Body of pancreas (tissue), 4 donors: ENCODE results near the gene PFN3. TPM values are rescaled to one million over a fixed set of nuclear protein-coding genes. Genes with fewer than 3 reads are reported as not detected.

Experiments used
- ATAC-seq: fragments of 150-250 bp; one replicate; pipeline ENCODE4 v1.9.1; 2016
- DNase-seq, 4 donors: peaks; one replicate each; pipeline ENCODE4 v3.0.0-alpha.2; 2019
- H3K27ac ChIP-seq, 4 donors: fragments of 200-600 bp; sonication (generic); 1 replicate in 3 of 4; 2 replicates in 1 of 4; pipeline versions ENCODE4 v1.5.1 to v1.6.1; 2016 to 2019; ENCODE audit warnings: mild to moderate bottlenecking in 1 of 4, mixed read lengths in 1 of 4, moderate library complexity in 1 of 4
- H3K27me3 ChIP-seq, 2 donors: fragments of 200-600 bp; sonication (generic); one replicate each; pipeline ENCODE4 v1.6.0; 2016; ENCODE audit warnings: mild to moderate bottlenecking in 1 of 2
- H3K36me3 ChIP-seq, 2 donors: fragments of 200-600 bp; sonication (generic); replicated peaks in 1 of 2; 2 replicates each; pipeline ENCODE4 v1.5.1; 2016; ENCODE audit warnings: low read depth in 2 of 2; ENCODE audit not compliant: insufficient read depth in 1 of 2
- H3K4me1 ChIP-seq: fragments of 200-600 bp; sonication (generic); one replicate; pipeline ENCODE4 v1.6.0; 2016
- H3K4me3 ChIP-seq, 2 donors: fragments of 200-600 bp; sonication (generic); 1 replicate in 1 of 2; 2 replicates in 1 of 2; pipeline ENCODE4 v1.5.1; 2016 to 2019
- H3K9me3 ChIP-seq, 3 donors: fragments of 200-600 bp; sonication (generic); 1 replicate in 2 of 3; 2 replicates in 1 of 3; pipeline ENCODE4 v1.5.1; 2016
- CTCF ChIP-seq, 7 experiments: fragments of 450-650 bp in 4 of 7; fragments of 200-600 bp in 3 of 7; sonication (generic) in 3 of 7; IDR thresholded peaks; one replicate each; pipeline ENCODE4 v1.5.1; 2016 to 2019; ENCODE audit warnings: antibody characterized with exemption in 7 of 7
- POLR2A ChIP-seq, 3 donors: fragments of 450-650 bp; IDR thresholded peaks; one replicate each; pipeline ENCODE4 v1.6.1; 2016; ENCODE audit warnings: antibody characterized with exemption in 3 of 3, mild to moderate bottlenecking in 2 of 3
- WGBS, 2 donors: methylation state at CpG; one replicate each; pipeline ENCODE4 v1.1.5; 2017; 5-methylcytosine and 5-hydroxymethylcytosine counted together
- intact Hi-C: fragments of 100-400 bp; cut with DNase I; formaldehyde crosslinking; loops from one replicate; pipeline ENCODE4 v1.15.1; 2023
- total RNA-seq, 2 donors: library from RNA; depleted of rRNA; stranded (reverse); fragments of >200 nt; gene quantifications; one replicate each; pipeline ENCODE4 v1.1.0, GENCODE V29; 2016

Gene PFN3
- total RNA-seq, 2 donors from 2014 or later = not detected

GRCh38 chr5:177427919-177428573, 27.6 kb upstream of the PFN3 start:
- Histone ChIP-seq H3K4me1 (peaks cover 23% of the 10 kb centered on the region), H3K4me3 (no peak overlapping the region), H3K9me3 (no peaks in the 10 kb centered on the region), H3K27me3 (no peaks in the 10 kb centered on the region), H3K36me3 (peaks cover 0 to 7% of the 10 kb centered on the region in 2 donors), H3K27ac (no peak overlapping the region)
- ATAC-seq (no peak), DNase-seq (no peak)
- TF ChIP-seq POLR2A (IDR thresholded peaks at IDR 0.05) = no peak
- TF ChIP-seq CTCF (IDR thresholded peaks at IDR 0.05) = no peak
- intact Hi-C loops = no loop called here
- 65 to 75% methylated on average over 5 to 11 of the region's 11 CpGs for WGBS, 2 donors

DNA sequence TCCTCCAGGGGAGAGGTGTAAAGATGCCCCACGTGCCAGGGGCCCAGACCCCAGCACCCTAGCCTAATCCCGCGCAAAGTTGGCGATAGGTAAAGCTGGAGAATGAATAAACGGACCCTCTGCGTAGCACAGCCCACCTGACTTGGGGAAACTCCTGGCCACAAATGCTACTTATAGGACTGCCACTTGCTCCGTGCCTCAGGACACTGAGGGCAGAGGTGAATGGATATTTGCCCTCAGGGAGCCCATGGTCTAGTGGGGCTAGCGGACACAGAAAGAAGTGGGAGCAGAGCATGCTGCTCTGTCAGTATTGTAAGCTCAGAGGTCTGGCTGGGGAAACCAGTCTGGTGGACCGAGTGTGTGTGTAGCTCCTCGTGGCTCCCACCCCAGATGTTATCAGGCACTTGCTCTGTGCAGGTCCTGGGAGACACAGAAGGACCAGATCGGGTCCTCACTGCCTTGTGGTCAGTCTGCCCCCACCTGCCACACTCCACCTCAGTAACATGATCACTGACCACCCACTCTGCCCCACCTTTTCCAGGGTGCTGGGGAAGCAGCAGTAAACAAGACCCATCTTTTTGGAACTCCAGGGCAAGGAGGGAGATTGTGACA, 26.9 kb upstream of the PFN3 start:
- Histone ChIP-seq H3K36me3 (peaks cover 0 to 2% of the 10 kb centered on the region in 2 donors), H3K9me3 (no peaks in the 10 kb centered on the region), H3K4me3 (peak overlapping the region; percentile 35 to 59), H3K4me1 (peaks cover 23% of the 10 kb centered on the region), H3K27ac (peak overlapping the region; percentile 79 to 92 (median 88)), H3K27me3 (no peaks in the 10 kb centered on the region)
- intact Hi-C loops = no loop called here
- DNase-seq = peak in 1 of 4 donors; percentile 15
- WGBS, 2 donors = 10 to 11% methylated on average over 7 to 11 of the region's 11 CpGs
- no peak for TF ChIP-seq POLR2A (IDR thresholded peaks at IDR 0.05)
- no peak for TF ChIP-seq CTCF (IDR thresholded peaks at IDR 0.05)
- no peak for ATAC-seq

DNA sequence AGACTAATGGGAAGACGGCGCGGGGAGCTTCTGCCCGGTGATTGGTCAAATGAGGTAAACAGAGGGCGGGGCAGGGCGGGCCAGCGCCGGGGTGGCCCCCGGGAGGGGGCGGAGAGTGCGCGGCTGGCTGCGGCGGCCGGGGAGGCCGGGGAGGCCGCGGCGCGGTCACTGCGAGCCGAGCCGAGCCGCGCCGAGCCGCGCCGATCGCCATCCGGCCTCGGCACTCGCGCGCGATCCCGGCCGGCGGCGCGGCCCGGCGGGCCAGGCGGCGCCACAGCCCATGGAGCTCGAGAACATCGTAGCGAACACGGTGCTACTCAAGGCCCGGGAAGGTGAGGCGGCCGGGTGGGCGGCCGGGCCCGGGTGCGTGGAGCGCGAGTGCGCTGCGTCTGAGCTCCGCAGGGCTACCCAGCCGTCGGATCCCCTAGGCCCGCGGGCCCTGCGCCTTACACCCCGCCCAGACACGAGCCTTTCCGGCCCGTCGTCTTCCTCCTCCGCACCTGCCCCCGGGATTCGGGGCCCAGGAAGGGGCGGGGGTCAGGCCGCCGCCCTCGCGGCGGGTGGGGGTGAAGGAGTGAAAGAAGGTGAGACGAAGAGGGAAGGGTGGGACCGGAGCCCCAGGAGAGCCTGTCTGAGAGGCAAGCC, 26.2 kb upstream of the PFN3 start, which contains the start of gene GRK6:
GRK6 (plus strand) TSS at position 111 of the 645 bp plus-strand sequence; CDS start at position 281, 170 bp downstream.
- intact Hi-C loops = no loop called here
- Histone ChIP-seq H3K27me3 (no peaks in the 10 kb centered on the region), H3K36me3 (no peaks in the 10 kb centered on the region), H3K4me3 (peak within 1 kb of the TSS; percentile 35 to 59), H3K27ac (peak within 1 kb of the TSS; percentile 81 to 96 (median 93)), H3K4me1 (peaks cover 23% of the 10 kb centered on the region), H3K9me3 (no peaks in the 10 kb centered on the region)
- TF ChIP-seq CTCF (IDR thresholded peaks at IDR 0.05) = peak in 2 of 7 experiments; percentile 4 to 8
- TF ChIP-seq POLR2A (IDR thresholded peaks at IDR 0.05) = peak in 1 of 3 donors; percentile 5
- ATAC-seq = peak; percentile 7
- DNase-seq = peak; percentile 53 to 57 (median 56)
- WGBS, 2 donors = 0 to 3% methylated on average over 29 to 57 of the region's 82 CpGs

DNA sequence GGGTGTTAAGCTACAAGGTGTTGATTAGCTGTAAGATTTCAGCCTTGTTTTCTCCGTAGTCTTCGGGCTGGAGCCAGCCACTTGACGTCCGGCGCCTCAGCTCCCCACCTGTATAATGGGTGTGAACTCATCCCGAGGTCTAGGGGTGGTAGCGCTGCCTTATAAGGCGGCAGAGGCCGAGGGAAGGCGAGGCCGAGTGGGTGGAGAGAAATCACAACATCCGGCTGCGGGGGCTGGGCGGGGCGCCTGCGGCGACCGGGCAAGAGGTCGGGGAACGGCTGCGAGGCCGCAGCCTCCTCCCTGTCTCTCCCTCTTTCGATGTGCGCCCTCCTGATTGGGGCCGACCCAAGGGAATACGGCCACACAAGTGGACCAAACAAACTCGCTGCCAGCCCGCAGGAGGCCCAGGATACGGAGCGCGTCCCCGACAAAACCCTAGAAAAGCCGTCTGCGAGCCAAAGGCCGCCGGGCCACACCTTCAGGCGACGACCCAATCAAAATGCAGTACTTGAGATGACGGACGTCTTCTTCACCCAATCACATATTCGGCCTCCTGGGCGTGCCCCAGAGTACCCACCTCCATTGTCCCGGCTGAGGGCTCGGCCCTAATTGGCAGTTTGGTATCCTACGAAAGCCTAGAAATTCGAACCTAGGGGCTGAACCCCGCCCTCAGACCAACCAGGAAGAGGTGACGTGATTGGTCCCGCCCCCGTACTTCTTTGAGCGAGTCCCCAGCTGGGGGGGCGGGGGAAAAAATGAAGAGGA, 25.5 kb upstream of the PFN3 start:
- 1% methylated on average over 16 to 52 of the region's 52 CpGs for WGBS, 2 donors

More for the DNA sequence above, 25.5 kb upstream of the PFN3 start:
- H3K27ac ChIP-seq = peak overlapping the region; percentile 81 to 96 (median 93)
- no peaks in the 10 kb centered on the region for H3K36me3 ChIP-seq
- peaks cover 23% of the 10 kb centered on the region for H3K4me1 ChIP-seq
- intact Hi-C loops = no loop called here
- no peaks in the 10 kb centered on the region for H3K27me3 ChIP-seq
- peak; percentile 93 for ATAC-seq
- no peaks in the 10 kb centered on the region for H3K9me3 ChIP-seq
- H3K4me3 ChIP-seq = no peak overlapping the region
- peak; percentile 100 for DNase-seq
- TF ChIP-seq CTCF (IDR thresholded peaks at IDR 0.05) = no peak
- TF ChIP-seq POLR2A (IDR thresholded peaks at IDR 0.05) = peak; percentile 52 to 85 (median 85)
